GM18907 (cell line): ENCODE results near the gene SPSB2.

Source experiments
- ATAC-seq: cut with Tn5 transposase; IDR thresholded peaks from one replicate; pipeline ENCODE4 v1.9.1; 2021; ENCODE audit warnings: mild to moderate bottlenecking, moderate library complexity; ENCODE audit not compliant: unreplicated experiment

Gene SPSB2

DNA sequence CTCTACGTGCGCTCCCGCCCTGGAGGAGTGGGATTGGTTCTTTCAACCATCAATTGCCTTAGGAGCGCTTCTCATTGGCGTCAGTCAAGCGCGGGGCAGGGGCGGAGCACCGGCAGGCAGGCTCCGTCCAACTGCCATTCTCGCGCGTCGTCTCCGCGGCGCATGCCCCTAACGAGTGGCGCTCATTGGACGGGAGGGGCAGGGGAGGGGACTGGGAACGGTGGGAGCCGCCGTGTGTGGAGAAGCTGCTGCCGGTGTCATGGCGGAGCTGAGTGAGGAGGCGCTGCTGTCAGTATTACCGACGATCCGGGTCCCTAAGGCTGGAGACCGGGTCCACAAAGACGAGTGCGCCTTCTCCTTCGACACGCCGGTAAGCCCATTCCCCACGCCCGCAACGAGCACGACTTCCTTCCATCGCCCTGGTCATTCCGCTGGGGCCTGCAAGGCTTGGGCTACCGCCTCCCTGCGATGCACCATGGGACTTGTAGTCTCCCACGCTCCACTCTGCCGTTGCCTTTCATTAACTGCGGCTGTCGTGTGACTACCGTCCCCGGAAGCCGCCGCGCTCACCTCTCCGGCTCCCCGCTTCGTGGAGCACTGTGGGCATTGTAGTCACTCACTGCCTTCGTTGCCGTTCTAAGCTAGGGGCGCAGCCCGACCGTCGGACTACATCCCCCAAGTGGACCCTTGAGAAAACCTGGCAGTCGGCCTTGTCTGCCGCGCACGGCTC is 21.0 kb downstream of the SPSB2 start, which contains the start of gene USP5:
TSS of gene USP5 (plus strand) at position 230 of the 730 bp plus-strand sequence. CDS start at position 260, 30 bp downstream.
- peak; percentile 79 for ATAC-seq

DNA sequence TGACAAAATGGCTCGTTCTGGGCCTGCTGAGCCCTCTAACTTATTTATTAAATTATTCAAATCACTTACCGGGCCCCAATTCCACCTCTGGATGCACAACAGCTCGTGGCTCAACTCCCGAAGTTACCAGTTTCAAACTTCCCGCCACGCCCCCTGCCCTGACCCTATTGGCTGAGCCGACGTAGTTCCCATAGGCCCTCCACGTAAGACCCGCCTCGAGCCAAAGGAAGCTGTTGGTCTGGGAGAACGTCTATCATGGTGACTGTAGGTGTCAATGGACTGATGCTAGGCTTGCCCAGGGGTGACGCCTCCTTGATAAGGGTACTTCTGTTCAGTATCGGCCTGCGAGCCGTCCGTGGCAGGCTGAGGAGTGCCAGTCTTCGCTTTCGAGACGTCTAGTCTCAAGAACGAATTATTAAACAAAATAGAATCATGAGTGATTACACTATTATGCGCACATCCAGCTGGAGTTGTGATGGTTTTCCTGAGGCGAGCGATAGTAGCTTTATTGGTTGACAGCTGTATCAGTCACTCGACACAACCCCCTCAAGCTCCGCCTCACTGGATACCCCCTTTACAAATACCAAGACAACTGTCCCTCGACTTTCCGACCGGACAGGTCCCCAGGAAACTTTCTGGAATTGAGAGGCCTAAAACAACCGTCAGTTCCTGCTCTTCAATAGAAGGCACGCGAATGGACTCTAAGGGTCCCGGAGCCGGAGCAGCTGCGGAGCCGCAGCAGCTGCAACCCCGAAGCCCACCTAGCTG is 21.8 kb downstream of the SPSB2 start, which contains the start of gene CDCA3:
TSS of gene CDCA3 (minus strand) at position 134 of the 768 bp plus-strand sequence. CDS start 334 bp downstream, outside the sequence.
- peak; percentile 56 for ATAC-seq

DNA sequence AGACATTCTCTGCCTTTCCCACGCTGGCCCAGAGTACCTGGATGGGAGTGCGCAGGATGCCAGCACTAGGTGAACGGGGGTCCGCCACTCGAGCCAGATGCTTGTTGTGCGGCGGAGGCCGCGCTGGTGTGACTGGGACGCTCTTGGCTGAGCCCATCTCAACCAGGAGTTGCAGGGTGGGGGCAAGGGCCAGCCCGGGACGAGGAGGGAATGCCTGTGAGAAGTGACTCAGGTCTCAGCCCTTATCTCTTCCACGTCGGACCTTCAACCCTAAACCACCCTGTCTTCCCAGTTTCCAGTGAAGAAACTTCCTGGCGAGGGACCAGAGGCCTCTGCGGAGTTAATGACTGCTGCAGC is 22.3 kb downstream of the SPSB2 start:
- ATAC-seq: no peak

DNA sequence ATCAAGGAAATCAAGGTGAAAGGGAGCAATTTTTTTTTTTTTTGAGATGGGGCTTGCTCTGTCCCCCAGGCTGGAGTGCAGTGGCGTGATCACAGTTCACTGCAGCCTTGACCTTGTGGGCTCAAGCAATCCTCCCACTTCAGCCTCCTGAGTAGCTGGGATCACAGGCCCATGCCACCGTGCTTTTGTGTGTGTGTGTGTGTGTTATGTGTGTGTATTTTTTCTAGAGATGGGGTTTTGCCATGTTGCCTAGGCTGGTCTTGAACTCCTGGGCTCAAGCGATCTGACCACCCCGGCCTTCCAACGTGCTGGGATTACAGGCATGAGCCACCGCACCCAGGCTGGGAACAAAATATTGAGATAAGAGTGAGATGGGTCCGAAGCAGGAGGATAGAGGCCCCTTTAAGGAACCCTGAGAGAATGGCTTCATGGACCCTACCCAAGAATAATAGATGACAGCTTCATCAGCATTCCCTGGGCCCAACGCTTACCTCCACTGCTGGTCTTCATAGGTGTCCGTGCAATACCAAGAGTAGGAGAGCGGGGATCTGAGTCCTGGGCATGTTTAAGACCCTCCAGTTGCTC is 23.0 kb downstream of the SPSB2 start:
- no peak for ATAC-seq

DNA sequence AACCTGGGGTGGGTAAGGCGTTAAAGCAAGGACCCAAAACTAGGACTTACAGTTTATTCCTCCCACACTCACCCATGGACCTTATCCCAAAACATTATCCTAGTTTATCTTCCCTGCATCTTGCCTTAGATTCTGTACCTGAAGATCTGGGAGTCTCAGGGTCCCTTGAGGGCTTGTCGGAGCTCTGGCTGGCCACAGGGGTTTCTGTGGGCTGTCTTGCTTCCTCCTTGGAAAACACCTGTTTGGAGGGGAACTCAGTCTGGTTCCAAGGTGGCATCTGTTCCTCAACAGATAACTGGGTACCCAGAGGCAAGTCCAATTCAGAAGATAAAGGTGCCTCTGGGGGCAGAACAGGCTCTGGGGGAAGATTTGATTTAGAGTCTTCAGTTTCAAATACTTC is 23.7 kb downstream of the SPSB2 start:
- no peak for ATAC-seq

DNA sequence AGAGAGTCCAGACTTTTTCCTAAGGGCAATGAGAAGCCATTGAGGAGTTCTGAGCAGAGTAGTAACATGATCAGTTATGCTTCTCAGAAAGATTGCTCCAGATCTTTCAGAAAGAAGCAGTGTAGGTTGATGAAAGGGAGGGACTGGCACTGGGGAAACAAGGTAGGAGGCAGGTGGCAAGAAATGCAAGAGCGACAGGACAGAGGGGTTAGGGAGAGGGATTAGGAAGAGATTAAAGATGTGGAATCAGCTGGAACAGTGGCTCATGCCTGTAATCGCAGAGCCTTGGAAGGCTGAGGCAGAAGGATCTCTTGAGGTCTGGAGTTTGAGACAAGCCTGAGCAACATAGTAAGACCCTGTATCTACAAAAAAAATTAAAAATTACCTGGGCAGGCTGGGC is 25.4 kb downstream of the SPSB2 start:
- ATAC-seq: no peak

DNA sequence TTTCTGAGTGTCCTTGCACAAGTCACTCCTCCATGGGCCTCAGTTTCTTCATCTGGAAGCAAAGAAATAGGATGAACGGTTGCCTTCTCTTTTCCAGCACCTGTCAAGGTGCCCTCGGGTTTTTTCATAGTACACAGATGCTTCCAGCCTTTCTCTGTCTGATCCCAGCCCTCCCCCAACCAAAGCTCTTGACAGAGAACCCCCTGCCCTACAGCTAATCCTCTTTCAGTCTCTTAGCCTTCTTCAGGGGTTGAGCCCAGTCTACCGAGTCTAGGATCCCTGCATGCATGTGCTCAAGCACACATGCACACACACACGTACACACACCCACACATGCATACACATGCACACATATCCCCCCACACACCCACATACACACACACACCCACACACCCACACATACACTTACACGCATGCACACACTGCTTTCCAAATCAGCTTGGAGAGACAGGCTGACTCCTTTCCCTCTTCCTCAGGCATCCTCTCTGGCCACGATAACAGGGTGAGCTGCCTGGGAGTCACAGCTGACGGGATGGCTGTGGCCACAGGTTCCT is 26.7 kb downstream of the SPSB2 start:
- ATAC-seq: no peak

DNA sequence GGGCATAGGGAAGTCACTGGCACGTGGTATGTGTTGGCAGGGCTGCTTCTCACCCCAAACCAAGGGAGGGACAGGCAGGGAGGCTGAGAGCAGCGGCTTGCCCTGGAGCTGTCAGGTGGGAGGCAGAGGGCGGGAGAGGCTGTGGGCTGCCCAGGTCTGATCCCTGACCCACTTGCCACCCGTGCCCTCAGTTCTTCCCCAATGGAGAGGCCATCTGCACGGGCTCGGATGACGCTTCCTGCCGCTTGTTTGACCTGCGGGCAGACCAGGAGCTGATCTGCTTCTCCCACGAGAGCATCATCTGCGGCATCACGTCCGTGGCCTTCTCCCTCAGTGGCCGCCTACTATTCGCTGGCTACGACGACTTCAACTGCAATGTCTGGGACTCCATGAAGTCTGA is 27.7 kb downstream of the SPSB2 start:
- ATAC-seq: no peak

DNA sequence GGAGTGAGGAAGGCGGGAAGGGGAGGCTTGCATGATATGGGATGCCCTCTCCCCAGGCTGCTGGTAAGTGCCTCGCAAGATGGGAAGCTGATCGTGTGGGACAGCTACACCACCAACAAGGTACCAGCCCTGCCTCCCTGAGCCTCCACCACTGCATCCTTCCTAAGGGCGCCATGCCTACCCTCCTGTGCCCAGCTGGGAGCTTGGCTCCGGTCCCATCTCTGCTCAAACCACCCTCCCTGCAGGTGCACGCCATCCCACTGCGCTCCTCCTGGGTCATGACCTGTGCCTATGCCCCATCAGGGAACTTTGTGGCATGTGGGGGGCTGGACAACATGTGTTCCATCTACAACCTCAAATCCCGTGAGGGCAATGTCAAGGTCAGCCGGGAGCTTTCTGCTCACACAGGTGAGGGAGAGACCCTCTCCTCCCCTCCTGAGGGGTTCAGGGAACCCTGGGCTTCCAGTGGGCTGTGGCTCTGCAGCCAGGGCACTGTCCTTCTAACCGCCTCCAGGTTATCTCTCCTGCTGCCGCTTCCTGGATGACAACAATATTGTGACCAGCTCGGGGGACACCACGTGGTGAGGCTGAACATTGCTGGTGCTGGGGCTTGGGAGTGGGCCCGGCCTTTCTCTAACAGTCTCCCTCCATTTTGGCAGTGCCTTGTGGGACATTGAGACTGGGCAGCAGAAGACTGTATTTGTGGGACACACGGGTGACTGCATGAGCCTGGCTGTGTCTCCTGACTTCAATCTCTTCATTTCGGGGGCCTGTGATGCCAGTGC is 29.8 kb downstream of the SPSB2 start:
- no peak for ATAC-seq

DNA sequence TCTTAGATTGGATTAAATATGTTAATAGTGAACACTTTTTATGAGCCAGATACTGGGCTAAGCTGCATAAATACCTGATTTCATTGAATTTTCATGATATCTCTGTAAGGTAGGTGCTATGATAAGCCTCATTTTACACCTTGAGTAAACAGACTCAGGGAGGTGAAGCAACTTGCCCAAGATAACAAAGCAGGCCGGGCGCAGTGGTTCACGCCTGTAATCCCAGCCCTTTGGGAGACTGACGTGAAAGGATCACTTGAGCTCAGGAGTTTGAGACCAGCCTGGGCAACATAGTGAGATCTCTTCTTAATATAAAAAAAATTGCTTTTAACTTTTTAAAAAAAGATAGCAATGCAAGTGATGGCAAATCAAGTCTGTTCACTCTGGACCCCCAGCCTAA is 31.0 kb downstream of the SPSB2 start:
- ATAC-seq: no peak

DNA sequence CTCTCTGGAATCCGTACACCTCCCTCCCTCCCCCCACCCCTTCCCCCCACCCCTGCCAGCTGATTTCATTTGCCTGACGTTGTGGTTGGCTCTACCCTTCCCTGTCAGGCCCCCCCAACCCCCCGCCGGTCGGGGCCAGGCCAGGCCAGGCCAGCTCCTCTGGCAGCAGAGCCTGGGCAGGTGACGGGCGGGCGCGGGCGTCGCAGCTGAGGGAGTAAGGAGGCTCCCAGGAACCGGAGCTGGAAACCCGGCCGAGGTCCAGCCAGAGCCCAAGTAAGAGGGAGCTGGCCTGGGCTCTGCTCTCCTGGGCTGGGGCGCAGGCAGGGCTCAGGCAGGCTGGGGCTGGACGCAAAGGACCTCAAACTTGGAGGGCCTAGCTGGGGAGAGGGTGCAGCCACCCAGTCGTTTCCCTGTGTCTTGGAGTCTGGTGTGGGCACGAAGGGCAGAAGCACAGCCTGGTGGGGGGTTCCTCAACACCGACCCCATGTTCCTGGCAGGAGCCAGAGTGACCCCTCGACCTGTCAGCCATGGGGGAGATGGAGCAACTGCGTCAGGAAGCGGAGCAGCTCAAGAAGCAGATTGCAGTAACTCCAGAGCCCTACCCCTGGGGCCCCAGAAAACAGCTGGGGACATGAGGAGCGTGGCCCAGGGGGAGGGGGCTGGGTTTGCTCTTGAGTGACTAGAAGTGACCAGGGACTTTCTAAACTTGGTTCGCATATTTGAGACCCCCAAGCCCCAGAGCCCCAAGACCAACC is 32.2 kb downstream of the SPSB2 start, which contains the start of gene GNB3:
TSS of gene GNB3 (plus strand) at position 165 of the 755 bp plus-strand sequence. CDS start at position 528, 363 bp downstream.
- ATAC-seq: no peak

DNA sequence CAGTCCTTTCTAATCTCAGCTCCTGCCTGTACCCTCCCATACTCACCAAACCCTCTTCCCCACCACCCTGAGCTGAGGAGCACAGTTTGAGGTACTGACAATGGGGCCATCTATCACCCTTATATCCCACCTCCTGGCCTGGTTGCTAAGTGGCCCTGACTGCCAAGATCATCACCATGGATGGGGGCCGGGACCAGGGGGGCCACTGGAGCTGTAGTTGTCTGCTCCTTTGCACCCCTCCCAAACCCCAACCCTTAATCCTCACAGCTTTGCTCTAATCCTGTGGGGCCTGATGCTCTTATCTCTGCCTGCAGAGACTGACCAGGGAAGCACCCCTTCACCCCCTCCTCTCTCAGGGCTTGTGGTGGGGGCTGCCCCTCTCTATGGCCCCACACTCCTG is 32.8 kb downstream of the SPSB2 start:
- ATAC-seq: no peak

DNA sequence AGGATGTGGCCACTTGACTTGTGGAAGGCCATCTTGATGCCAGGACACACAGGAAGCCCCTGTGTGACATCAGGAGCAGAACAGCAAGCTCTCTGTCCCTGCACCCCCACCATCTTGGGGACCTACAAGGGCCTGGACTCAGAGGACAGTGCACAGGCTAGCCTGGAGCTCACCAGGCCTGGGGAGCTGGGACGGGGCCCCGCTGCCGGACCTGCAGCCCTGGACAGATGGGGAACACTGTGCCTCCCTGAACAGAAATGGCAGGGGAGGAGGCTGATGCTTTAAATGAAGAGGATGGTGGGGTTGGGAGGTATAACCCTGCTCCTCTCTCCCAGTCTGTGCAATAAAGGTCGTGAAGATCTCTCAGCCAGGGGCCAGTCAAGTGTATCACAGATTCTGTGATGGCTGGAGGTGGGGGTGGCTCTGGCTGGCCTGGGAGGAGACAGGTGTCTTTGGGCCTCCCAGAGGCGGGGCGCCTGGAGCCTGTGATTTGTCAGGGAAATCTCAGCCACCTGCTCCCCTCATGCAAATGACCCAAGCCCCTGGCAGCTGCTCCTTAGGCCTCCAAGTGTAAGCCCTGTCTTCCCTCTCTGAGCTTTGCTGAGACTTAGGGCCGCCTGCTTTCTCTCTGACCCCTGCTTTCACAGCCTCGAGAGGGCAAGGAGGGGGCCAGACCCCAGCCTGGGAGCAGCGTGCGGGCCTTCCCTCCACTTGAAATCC is 33.5 kb downstream of the SPSB2 start:
- ATAC-seq: peak; percentile 63

DNA sequence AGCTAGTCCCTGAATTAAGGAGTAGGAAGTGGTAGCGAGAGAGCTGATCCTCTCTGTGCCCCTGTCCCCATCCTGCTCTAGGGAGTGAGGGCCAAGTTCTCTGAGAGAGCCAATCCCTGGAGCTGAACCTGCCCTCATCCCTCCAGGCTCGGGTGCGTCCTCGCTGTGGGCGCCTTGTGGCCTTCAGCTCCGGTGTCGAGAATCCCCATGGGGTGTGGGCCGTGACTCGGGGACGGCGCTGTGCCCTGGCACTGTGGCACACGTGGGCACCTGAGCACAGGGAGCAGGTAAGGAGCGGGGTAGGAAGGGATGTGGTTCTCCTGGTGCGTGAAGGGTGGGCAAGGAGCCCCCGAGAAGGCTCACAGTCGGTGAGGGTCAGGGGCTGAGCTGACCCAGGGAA is 34.2 kb downstream of the SPSB2 start:
- no peak for ATAC-seq

DNA sequence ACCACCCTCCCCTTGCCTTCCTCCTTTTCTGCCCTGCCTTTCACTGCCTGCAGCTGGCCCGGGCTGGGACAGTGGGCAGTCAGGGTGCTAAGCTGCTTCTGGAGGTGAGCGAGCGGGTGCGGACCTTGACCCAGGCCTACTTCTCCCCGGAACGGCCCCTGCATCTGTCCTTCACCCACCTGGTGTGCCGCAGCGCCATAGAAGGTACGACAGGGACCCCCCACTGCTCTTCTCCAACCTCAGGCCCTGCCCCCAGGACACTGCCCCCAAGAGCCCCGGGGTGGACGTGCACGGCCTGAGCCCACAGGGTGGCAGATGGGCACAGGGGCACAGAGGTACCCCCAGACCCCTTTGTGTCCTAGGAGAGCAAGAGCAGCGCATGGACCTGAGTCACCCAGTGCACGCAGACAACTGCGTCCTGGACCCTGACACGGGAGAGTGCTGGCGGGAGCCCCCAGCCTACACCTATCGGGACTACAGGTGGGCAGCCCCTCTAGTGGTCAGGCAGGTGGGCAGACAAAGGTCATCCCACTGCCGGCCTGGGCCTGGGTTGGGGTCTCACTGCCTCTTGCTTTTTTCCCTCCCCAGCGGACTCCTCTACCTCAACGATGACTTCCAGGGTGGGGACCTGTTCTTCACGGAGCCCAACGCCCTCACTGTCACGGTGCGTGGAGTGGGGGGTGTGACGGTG is 35.6 kb downstream of the SPSB2 start:
- ATAC-seq: no peak

DNA sequence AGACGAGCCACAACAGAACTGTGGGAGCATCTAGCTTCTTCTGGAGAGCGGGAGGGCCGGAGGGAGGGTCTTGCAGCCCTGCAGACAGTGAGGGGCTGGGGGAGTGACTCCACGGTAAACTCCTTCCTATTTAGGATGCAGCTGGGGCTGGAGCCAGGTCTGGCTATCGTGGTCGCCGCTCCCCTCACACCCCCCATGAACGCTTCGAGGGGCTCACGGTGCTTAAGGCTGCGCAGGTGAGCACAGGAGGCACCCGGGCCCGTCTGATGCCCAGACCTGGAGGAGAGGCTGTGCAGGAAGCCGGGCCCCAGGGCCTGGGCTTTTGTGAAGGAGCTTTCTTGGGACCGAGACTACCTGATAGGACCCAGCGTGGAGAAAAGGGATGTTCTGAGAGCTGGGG is 36.3 kb downstream of the SPSB2 start:
- no peak for ATAC-seq

DNA sequence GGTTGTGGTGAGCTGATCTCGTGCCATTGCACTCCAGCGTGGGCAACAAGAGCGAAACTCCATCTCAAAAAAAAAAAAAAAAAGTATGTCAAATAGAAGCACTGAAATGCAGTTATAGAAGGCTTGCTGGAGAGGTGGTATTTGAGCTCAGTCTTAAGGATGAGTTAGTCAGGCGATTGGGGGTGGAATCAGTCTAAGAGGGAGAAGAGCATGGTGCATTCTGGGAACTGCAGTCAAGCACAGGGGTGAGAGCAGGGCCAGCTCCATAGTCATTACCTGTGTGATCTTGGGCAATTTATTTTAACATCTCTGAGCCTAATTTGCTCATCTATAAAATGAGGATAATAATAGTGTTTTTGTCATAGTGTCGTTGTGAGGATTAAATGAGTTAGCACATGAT is 38.2 kb downstream of the SPSB2 start:
- no peak for ATAC-seq

DNA sequence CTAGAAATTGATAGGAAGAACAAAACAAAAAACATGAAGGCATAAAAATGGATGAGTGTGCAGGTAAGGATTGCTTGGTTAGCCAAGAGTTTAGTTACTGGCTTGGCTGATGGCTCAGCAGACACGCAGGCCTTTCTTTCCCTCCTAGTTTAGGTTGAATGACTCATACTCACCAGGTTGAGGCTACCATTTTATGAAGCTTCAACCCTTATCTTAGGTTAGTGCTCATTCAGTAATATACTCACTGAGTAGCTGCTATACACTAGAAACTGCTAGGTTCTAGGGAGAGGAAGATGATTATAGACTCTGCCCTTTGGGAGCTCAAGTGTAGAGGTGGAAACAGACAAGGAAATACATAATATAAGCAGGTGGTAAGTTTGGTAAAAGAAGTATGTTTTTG is 38.8 kb downstream of the SPSB2 start:
- ATAC-seq: no peak
